SIG-M5 treated with dmso at 0.1 percent for 504 hours (cell line): Measurements from ENCODE around the gene LEMD3.

Experiments
- DNase-seq: peaks from one replicate; lab custom pipeline; 2025; ENCODE audit not compliant: unreplicated experiment; lab: John Stamatoyannopoulos, UW

LEMD3 gene

DNA sequence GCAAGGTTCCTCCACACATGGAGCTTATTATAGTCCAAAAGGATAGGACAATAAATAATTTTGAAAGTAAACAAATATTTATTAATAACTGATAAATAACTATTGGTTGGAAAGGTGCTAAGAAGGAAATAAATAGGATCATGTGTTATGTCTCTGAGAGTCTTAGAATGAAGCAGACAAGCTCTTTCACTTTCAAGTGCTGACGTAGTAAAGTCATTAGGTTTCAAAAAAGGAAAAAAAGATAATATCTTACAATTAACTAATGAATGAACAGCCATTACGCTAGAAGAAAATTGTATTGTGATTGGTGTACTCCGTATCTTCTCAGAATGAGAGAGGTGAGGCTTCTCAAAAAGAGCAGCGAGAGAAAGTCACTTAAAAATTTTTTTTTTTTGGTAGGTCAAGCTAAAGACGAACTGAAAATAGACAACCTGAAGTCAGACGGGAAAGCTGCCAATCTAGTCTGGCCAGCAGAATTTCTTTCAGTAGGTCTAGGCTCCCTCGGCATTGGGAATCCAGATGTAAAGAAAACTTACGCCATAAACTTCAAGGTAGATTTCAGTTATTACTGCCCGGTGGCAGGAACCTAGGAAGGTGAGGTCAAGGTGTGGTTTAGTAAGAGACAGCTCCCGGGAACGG, 583 bp upstream of the LEMD3 start:
- DNase-seq = no peak

GRCh38 chr12:65170209-65170881, 962 bp downstream of the LEMD3 start:
- DNase-seq = peak; percentile 61

DNA sequence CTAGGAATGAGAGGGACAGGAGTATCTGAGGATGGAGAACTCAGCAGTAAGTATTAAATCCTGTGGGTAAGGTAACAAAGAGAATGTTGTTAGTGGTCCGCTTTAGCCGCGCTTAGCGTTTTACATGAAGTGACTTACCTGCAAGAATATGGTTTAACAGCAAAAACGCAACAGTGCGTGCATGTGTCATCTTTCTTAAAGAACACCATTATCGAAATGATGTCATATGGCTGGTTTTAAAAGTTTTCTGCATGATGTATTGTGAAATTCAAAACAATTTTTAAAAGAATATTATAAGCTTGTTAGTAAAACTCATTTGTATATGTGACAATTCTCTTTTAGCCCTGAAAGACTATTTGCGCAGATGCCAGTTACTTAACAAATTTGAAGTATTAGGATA, 1.7 kb downstream of the LEMD3 start:
- no peak for DNase-seq

DNA sequence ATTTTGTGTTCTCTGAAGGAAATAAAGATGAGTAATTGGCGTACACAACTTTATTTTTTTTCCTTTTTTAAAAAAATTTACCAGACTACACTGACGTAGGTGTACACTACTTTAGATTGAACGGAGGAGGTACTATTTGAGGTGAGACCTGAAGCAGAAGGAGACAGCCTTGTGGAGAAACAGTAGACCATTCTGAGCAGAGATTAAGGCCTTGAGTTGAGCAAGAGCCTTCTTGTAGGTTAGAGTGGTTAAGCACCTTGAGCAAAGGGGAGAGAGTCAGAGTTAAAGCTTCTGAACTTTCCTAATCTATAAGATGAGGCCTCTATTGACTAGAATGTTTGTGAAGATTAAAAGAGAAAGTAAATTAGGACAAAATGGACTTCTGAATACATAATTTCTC, 2.5 kb downstream of the LEMD3 start:
- DNase-seq = peak; percentile 8

DNA sequence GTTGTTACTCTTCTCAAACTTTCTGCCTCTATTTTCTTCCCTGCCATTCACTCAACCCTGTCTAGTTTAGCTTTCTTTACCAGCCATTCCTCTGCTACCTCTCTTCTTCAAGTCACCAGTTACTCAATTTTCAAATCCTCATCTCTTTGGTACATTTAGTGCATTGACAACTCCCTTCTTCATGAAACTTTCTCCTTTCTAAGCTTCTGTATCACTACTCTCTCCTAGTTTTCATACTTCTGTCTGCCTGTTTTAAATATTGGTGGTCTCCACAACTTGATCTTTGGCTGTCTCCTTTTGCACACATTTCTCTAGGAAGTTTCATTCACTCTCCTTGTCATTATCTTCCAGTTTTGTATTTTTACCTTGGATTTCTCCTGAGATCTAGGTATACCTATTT, 6.0 kb downstream of the LEMD3 start:
- DNase-seq = no peak

GRCh38 chr12:65182012-65182739, 12.8 kb downstream of the LEMD3 start:
- DNase-seq = no peak

DNA sequence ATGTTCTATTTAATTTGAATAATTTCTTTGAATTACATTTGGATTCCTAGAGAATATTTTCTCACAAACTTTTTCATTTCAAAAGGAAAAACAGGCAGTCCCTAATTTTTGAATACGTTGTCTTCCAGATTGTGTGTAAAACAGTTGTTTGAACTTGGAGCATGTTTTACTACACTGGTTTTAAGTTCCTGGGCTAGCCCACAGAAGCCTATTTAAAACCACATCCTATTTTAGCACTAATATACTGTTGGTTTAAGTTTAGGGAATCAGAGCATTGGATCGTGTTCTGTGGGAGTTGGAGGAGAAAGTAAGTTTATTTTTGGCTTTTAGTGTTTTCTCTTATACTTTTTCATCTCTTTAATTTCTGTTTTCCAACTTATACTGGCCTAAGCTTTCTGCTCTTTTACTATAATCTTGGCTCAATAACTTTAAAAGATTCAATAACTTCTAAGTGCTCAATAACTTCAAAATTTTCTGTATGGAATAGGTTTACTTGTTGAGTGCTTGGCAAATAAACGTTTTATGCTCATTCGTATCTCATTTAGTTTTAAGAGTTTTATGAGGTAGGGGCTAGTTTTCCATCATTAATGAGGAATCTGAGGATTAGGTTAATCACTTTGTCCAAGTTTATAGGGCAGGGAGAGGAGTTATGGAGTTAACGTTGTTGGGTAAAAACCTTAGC, 14.9 kb downstream of the LEMD3 start:
- no peak for DNase-seq

- DNase-seq = no peak
These were observed 15.5 kb downstream of the LEMD3 start for GRCh38 chr12:65184858-65185229.

DNA sequence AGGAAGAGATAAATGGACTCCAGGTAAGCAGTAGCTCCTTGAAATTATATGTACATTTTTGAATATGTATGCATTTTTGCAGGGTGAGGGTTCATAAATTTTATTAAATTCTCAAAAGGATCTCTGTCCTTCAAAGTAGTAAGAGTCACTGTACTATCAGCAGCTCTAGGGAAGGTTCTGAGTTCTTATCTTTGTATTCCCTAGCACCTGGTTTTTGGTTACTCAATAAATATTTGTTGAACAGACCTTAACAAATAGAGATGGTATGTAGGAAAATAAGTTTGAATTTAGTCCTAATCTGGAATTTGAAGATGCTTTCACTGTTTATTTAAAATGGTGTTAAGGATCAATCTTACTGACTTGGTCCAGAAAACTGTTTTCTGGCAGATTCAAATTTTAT, 18.3 kb downstream of the LEMD3 start:
- DNase-seq = no peak

GRCh38 chr12:65188179-65188701, 18.9 kb downstream of the LEMD3 start:
- peak; percentile 11 for DNase-seq

GRCh38 chr12:65189028-65189718, 19.8 kb downstream of the LEMD3 start:
- DNase-seq = no peak

DNA sequence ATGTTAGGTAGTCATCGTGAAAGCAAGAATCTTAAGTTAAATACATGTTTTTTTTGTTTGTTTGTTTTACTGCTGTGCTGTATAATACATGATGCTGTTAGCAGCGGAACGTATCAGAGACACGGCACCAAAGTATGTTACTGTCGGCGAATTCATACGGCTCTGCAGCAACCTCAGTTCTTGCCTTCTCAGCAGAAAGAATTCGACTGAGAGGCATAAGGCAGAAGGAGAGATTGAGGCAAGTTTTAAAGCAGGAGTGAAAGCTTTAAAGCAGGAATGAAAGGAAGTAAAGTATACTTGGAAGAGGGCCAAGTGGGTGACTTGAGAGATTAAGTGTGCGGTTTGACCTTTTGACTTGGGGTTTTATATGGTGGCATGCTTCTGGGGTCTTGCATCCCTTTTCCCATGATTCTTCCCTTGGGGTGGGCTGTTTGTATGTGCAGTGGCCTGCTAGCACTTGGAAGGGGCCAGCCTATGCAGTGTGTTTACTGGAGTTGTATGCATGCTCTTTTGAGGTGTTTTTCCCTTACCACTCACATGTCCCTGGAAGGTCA, 23.7 kb downstream of the LEMD3 start:
- DNase-seq = no peak

GRCh38 chr12:65194949-65195348, 25.6 kb downstream of the LEMD3 start:
- no peak for DNase-seq

DNA sequence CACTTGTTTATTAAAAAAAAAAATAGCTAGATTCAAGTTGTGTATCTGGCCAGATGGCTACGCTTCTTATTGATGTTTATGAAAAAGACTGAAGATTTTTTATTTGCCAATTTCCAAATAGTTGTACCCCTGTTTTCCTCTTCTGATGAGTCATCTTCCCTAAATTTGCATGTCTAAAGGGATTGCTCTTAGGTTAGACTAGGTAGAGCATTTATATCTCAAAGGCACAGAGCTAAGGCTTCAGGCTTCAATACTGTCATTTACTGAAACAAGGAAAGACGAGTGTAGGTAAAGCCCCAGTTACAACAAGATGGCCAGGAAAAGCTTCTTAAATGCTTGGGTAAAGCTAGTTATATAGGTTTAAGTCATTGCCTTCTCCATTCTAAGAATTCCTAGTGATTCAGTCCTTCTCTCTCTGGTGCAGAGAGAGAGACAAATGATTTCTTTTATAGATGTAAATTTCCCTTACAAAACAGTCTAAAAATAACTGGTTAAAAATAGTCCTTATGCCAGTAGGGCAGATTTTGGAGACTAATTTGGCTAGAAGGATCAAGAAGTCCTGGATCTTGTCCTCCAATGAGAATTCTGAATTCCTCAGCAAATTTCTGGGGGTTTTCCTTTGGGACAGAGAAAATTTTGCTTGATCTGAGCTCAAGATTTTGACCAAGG, 26.1 kb downstream of the LEMD3 start:
- no peak for DNase-seq

GRCh38 chr12:65196762-65197567, 27.6 kb downstream of the LEMD3 start:
- DNase-seq = no peak

- no peak for DNase-seq
These were observed 30.2 kb downstream of the LEMD3 start for GRCh38 chr12:65199604-65200003.

GRCh38 chr12:65200007-65200665, 30.8 kb downstream of the LEMD3 start:
- no peak for DNase-seq

GRCh38 chr12:65203376-65203775, 34.0 kb downstream of the LEMD3 start:
- no peak for DNase-seq
